Pancreas (tissue), 10 donors: ENCODE measurements around the gene ADAT2. TPM values are rescaled to one million over a fixed set of nuclear protein-coding genes. Genes with fewer than 3 reads are reported as not detected.
A peak's percentile ranks its signal among the peaks of the same experiment; 100 is the strongest.

Source experiments
- ATAC-seq, 4 donors: fragments of 200-7000 bp; cut with Tn5 transposase; one replicate each; pipeline versions ENCODE4 v1.8.0 to v1.9.1; 2020; ENCODE audit warnings: mild to moderate bottlenecking in 4 of 4, moderate library complexity in 4 of 4
- DNase-seq, 6 donors: peaks; one replicate each; pipeline ENCODE4 v3.0.0-alpha.2; 2020
- FAIRE-seq: peaks from 2 replicates; lab custom pipeline; 2012; peaks lifted over from hg19 to GRCh38; lab: Jason Lieb, UNC
- H3K27ac ChIP-seq, 4 donors: fragments of 200-600 bp; sonication (generic); 1 replicate in 3 of 4; 2 replicates in 1 of 4; pipeline versions ENCODE4 v1.5.0 to v1.8.0; 2020
- H3K27me3 ChIP-seq, 4 donors: fragments of 200-600 bp; one replicate each; pipeline ENCODE4 v1.8.0; 2021
- H3K36me3 ChIP-seq, 3 donors: fragments of 200-600 bp; sonication (generic) in 1 of 3; one replicate each; pipeline versions ENCODE4 v1.5.0 to v1.8.0; 2020 to 2021
- H3K4me1 ChIP-seq, 3 donors: fragments of 200-600 bp; one replicate each; pipeline ENCODE4 v1.8.0; 2021
- H3K4me3 ChIP-seq, 4 donors: fragments of 200-600 bp; sonication (generic) in 2 of 4; one replicate each; pipeline versions ENCODE4 v1.5.0 to v1.8.0; 2020 to 2021
- H3K9me3 ChIP-seq, 4 donors: fragments of 200-600 bp; one replicate each; pipeline ENCODE4 v1.8.0; 2021
- CTCF ChIP-seq, 4 donors: fragments of 200-600 bp; sonication (generic) in 3 of 4; IDR thresholded peaks; one replicate each; pipeline versions ENCODE4 v1.5.0 to v1.8.0; 2021; ENCODE audit warnings: antibody characterized with exemption in 4 of 4
- WGBS, 2 donors: extraction: QIAGEN DNeasy Blood & Tissue Kit; methylation state at CpG; one replicate each; pipeline ENCODE4 v1.1.7; 2013; 5-methylcytosine and 5-hydroxymethylcytosine counted together
- intact Hi-C, 3 donors: fragments of 100-400 bp; cut with DNase I; formaldehyde crosslinking; loops; one replicate each; pipeline versions ENCODE4 v1.11.1 to v1.14.2; 2022
- polyA plus RNA-seq, 2 donors: library from polyadenylated mRNA; stranded (reverse); fragments of 200-250 nt; gene quantifications; one replicate each; pipeline ENCODE4 v1.2.3, GENCODE V29; 2013
- total RNA-seq, 6 donors: library from RNA; stranded (reverse); fragmentation: NEBNext Ultra II Directional in 4 of 6; extraction: Animal tissue kit (Norgen Biotek cat#: 25700) in 4 of 6; gene quantifications; one replicate each; pipeline versions ENCODE4 v1.2.1 to v1.2.4, GENCODE V29; 2021 to 2023
- donor health status: healthy with polysubstance abuse.
- donor health status: DM: no; HTN: no; CAD: no; lungs with moderate emphysema.
- donor health status: DM: no; HTN: no; CAD: no.
- donor health status: control.
- donor health status: control.
- donor health status: Bipolar disorder and iron deficiency.
- donor health status: DM: yes; HTN: yes; CAD: no.
- donor health status: DM: no; HTN: no; CAD: no.
- donor health status: DM: no; HTN: no; CAD: no.
- donor health status: DM: yes; HTN: yes; CAD: no.

ADAT2 gene
- total and polyA plus RNA-seq, 8 donors: 1.9 to 12.1 (median 3.7) TPM

- Histone ChIP-seq H3K27ac (no peak overlapping the region), H3K9me3 (no peaks in the 10 kb centered on the region), H3K36me3 (no peaks in the 10 kb centered on the region), H3K27me3 (no peaks in the 10 kb centered on the region), H3K4me1 (no peaks in the 10 kb centered on the region), H3K4me3 (no peak overlapping the region)
- intact Hi-C loops: no loop called here
- no peak for FAIRE-seq
- ATAC-seq: no peak
- no peak for DNase-seq
- TF ChIP-seq CTCF (IDR thresholded peaks at IDR 0.05): no peak
- 78 to 84% methylated on average over 7 of the region's 7 CpGs for WGBS, 2 donors
These were observed 47.7 kb downstream of the ADAT2 start for GRCh38 chr6:143402721-143403336.

- intact Hi-C loops: no loop called here
- Histone ChIP-seq H3K27me3 (no peaks in the 10 kb centered on the region), H3K27ac (no peak overlapping the region), H3K4me3 (no peak overlapping the region), H3K4me1 (peaks cover 0 to 4% (median 0%) of the 10 kb centered on the region in 3 donors), H3K9me3 (no peaks in the 10 kb centered on the region), H3K36me3 (no peaks in the 10 kb centered on the region)
- DNase-seq (no peak), FAIRE-seq (no peak), ATAC-seq (no peak)
- 77 to 83% methylated on average over 5 of the region's 5 CpGs for WGBS, 2 donors
- no peak for TF ChIP-seq CTCF (IDR thresholded peaks at IDR 0.05)
These were observed 48.7 kb downstream of the ADAT2 start for GRCh38 chr6:143401636-143402370.

- DNase-seq (no peak), FAIRE-seq (no peak), ATAC-seq (no peak)
- H3K4me3 ChIP-seq: no peak overlapping the region
- no peak for TF ChIP-seq CTCF (IDR thresholded peaks at IDR 0.05)
- 80 to 83% methylated on average over 1 of the region's 1 CpG for whole genome bisulfite sequencing, 2 donors
- intact Hi-C loops: no loop called here
- no peaks in the 10 kb centered on the region for H3K9me3 ChIP-seq
- H3K4me1 ChIP-seq: peaks cover 0 to 7% (median 0%) of the 10 kb centered on the region in 3 donors
- H3K27ac ChIP-seq: peak overlapping the region in 1 of 4 donors; percentile 22
- H3K27me3 ChIP-seq: no peaks in the 10 kb centered on the region
- no peaks in the 10 kb centered on the region for H3K36me3 ChIP-seq
These were observed 49.4 kb downstream of the ADAT2 start for GRCh38 chr6:143401068-143401446.

- no peak for DNase-seq
- H3K36me3 ChIP-seq: no peaks in the 10 kb centered on the region
- no peak for TF ChIP-seq CTCF (IDR thresholded peaks at IDR 0.05)
- intact Hi-C loops: no loop called here
- 37 to 49% methylated on average over 6 of the region's 6 CpGs for WGBS, 2 donors
- no peaks in the 10 kb centered on the region for H3K27me3 ChIP-seq
- H3K4me3 ChIP-seq: no peak overlapping the region
- FAIRE-seq: no peak
- H3K27ac ChIP-seq: peak overlapping the region in 1 of 4 donors; percentile 22
- peaks cover 0 to 7% (median 0%) of the 10 kb centered on the region in 3 donors for H3K4me1 ChIP-seq
- H3K9me3 ChIP-seq: no peaks in the 10 kb centered on the region
- ATAC-seq: peak in 2 of 4 donors; percentile 34 to 39
These were observed 50.0 kb downstream of the ADAT2 start for GRCh38 chr6:143400258-143401067.
